GM21515 (cell line): ENCODE measurements around the gene C3orf18.
"Not testable (repeated sequence)": the region's sequence is repeated elsewhere in the genome, so short reads cannot be mapped to it uniquely, and the experiment has no call there.

Source experiments
- ATAC-seq: cut with Tn5 transposase; IDR thresholded peaks from one replicate; pipeline ENCODE4 v1.9.1; 2021; ENCODE audit not compliant: unreplicated experiment

The C3orf18 gene

GRCh38 chr3:50525191-50525910 lies 42.2 kb downstream of the C3orf18 start:
- ATAC-seq, result no peak

- ATAC-seq, result no peak
Measured at GRCh38 chr3:50524746-50525145, 42.8 kb downstream of the C3orf18 start.

GRCh38 chr3:50523279-50523811 lies 44.2 kb downstream of the C3orf18 start:
- ATAC-seq, result no peak

GRCh38 chr3:50521572-50521971 lies 46.0 kb downstream of the C3orf18 start:
- ATAC-seq, result no peak

GRCh38 chr3:50520849-50521248 lies 46.7 kb downstream of the C3orf18 start:
- ATAC-seq, result no peak

- no peak for ATAC-seq
Measured at GRCh38 chr3:50519471-50520089, 48.0 kb downstream of the C3orf18 start.

GRCh38 chr3:50518436-50518835 lies 49.1 kb downstream of the C3orf18 start:
- no peak for ATAC-seq

GRCh38 chr3:50517721-50518206 lies 49.8 kb downstream of the C3orf18 start:
- ATAC-seq, result no peak

- ATAC-seq, result no peak
Measured at GRCh38 chr3:50516440-50516871, 51.1 kb downstream of the C3orf18 start.

- no peak for ATAC-seq
Measured at GRCh38 chr3:50515565-50516439, 51.7 kb downstream of the C3orf18 start.

- not testable (repeated sequence) for ATAC-seq
Measured at GRCh38 chr3:50512908-50513307, 54.6 kb downstream of the C3orf18 start.

GRCh38 chr3:50512131-50512530 lies 55.4 kb downstream of the C3orf18 start:
- ATAC-seq, result no peak

- ATAC-seq, result no peak
Measured at GRCh38 chr3:50510325-50510724, 57.2 kb downstream of the C3orf18 start.

- ATAC-seq, result no peak
Measured at GRCh38 chr3:50509715-50510114, 57.8 kb downstream of the C3orf18 start.

GRCh38 chr3:50508821-50509220 lies 58.7 kb downstream of the C3orf18 start:
- no peak for ATAC-seq
